K562 (cell line): ENCODE measurements around the gene SNX25.

Source experiments
- FOXK1 ChIP-seq: sonication (generic); formaldehyde crosslinking; IDR thresholded peaks from 2 replicates; pipeline ENCODE4 v1.8.0; 2022; ENCODE audit warnings: missing genetic modification reagents, mild to moderate bottlenecking, borderline replicate concordance
- HCFC1 ChIP-seq: IDR thresholded peaks from 2 replicates; pipeline ENCODE4 v1.6.1; 2012; ENCODE audit warnings: low read depth, low read length, improper control_type of control experiment
- MAFK ChIP-seq: IDR thresholded peaks from 2 replicates; pipeline ENCODE4 v1.6.1; 2011; ENCODE audit warnings: low read length, improper control_type of control experiment
- MAZ ChIP-seq, 2 experiments: fragments of 450-650 bp in 1 of 2; sonication (generic) in 1 of 2; formaldehyde crosslinking; IDR thresholded peaks in 1 of 2; conservative IDR thresholded peaks in 1 of 2; 2 replicates each; pipeline versions ENCODE4 v1.4.0 to v1.5.0; 2020; ENCODE audit warnings: mild to moderate bottlenecking in 1 of 2, missing genetic modification reagents in 1 of 2
- MEIS2 ChIP-seq: fragments of 450-650 bp; IDR thresholded peaks from 2 replicates; pipeline ENCODE4 v1.6.1; 2014; ENCODE audit warnings: mild to moderate bottlenecking; ENCODE audit not compliant: partially characterized antibody
- MYC ChIP-seq, 2 experiments: fragments of 250-450 bp in 1 of 2; sonication (Bioruptor Pico) in 1 of 2; IDR thresholded peaks; 2 replicates each; pipeline versions ENCODE4 v1.5.1 to v1.6.1; 2012 to 2021; ENCODE audit warnings: low read depth in 2 of 2, borderline replicate concordance in 1 of 2, improper control_type of control experiment in 1 of 2, low read length in 1 of 2, mild to moderate bottlenecking in 1 of 2, moderate library complexity in 1 of 2
- NFIC ChIP-seq: fragments of 450-650 bp; IDR thresholded peaks from 2 replicates; pipeline ENCODE4 v1.6.1; 2017; ENCODE audit warnings: mild to moderate bottlenecking, inconsistent platforms
- POLR2A ChIP-seq: fragments of 450-650 bp; conservative IDR thresholded peaks from 2 replicates; pipeline ENCODE4 v1.6.1; 2016

DNA sequence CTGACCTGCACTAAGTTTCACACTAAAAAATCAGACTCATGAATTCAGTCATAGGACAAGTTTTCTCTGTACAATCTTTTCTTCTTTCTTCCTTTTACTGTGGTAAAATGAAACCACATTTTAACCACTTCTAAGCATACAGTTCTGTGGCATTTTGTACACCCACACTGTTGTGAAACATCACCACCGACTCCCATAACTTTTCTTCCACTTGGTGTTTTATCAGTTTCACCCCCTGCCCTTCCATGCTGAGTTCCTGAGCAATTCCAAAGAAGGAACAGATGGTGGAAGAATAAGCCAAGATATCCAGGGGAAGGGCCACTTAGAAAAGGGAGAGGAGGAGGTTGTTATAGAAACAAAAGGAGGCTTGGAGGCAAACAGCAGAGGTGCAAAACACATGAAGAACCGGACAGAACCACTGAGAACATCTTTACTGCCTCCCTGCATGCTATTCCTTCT, 43.8 kb upstream of the SNX25 start:
- TF ChIP-seq FOXK1 (CRISPR knock-in tag): no peak
- no peak for TF ChIP-seq MEIS2
- TF ChIP-seq MAZ (CRISPR knock-in tag; conservative IDR thresholded peaks at IDR 0.05 in 1 of 2, IDR thresholded peaks at IDR 0.05 in 1 of 2): no peak
- TF ChIP-seq NFIC: no peak
- TF ChIP-seq MYC (IDR thresholded peaks at IDR 0.05; ENCODE audit: low read depth, low read length): no peak
- TF ChIP-seq MYC (CRISPR knock-in tag; IDR thresholded peaks at IDR 0.05; ENCODE audit: borderline replicate concordance, low read depth): no peak
- TF ChIP-seq POLR2A: no peak
- no peak for TF ChIP-seq HCFC1
- no peak for TF ChIP-seq MAFK
